ENCODE results near the gene TMA16. TPM values are rescaled to one million over a fixed set of nuclear protein-coding genes. Genes with fewer than 3 reads are reported as not detected.

Gene TMA16
- total and polyA plus RNA-seq, 2 of the 8 experiments (the other 6 are each of a cell fraction or from before 2014, with no cell fraction given), result 8.0 to 64.2 TPM

GRCh38 chr4:163556650-163557391 lies 62.3 kb downstream of the TMA16 start (continued):
- TF ChIP-seq, protein P1, sequence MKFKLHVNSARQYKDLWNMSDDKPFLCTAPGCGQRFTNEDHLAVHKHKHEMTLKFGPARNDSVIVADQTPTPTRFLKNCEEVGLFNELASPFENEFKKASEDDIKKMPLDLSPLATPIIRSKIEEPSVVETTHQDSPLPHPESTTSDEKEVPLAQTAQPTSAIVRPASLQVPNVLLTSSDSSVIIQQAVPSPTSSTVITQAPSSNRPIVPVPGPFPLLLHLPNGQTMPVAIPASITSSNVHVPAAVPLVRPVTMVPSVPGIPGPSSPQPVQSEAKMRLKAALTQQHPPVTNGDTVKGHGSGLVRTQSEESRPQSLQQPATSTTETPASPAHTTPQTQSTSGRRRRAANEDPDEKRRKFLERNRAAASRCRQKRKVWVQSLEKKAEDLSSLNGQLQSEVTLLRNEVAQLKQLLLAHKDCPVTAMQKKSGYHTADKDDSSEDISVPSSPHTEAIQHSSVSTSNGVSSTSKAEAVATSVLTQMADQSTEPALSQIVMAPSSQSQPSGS (IDR thresholded peaks at IDR 0.05; ENCODE audit: low read length), result no peak
- TF ChIP-seq POLR2A (IDR thresholded peaks at IDR 0.05; ENCODE audit: control extremely low read depth in 1 of 2, low read depth in 2 of 2, low read length in 2 of 2) (no peak), SP2 (IDR thresholded peaks at IDR 0.05; ENCODE audit: low read length) (no peak), CTCF (IDR thresholded peaks at IDR 0.05; ENCODE audit: control extremely low read depth in 1 of 3, insufficient read depth in 1 of 3, low read depth in 1 of 3, low read length in 3 of 3) (no peak), SIRT6 (IDR thresholded peaks at IDR 0.05; ENCODE audit: low read length) (no peak)
